ENCODE data around the gene LBX1. TPM values are rescaled to one million over a fixed set of nuclear protein-coding genes. Genes with fewer than 3 reads are reported as not detected.

Gene LBX1
- polyA plus RNA-seq, 3 donors = not detected

- WGBS, 3 donors = 3 to 5% (median 4%) methylated on average over 66 to 82 of the region's 82 CpGs
- H3K27ac ChIP-seq (ENCODE audit: low read depth, low read length) = no peak overlapping the region
These were observed 904 bp downstream of the LBX1 start for GRCh38 chr10:101228153-101228965.

GRCh38 chr10:101227429-101228152 lies 1.7 kb downstream of the LBX1 start:
- 4 to 9% (median 8%) methylated on average over 39 to 43 of the region's 43 CpGs for WGBS, 3 donors
- no peak overlapping the region for H3K27ac ChIP-seq (ENCODE audit: low read depth, low read length)

- no peak overlapping the region for H3K27ac ChIP-seq (ENCODE audit: low read depth, low read length)
- WGBS, 3 donors = 4 to 5% (median 5%) methylated on average over 56 to 67 of the region's 67 CpGs
These were observed 2.5 kb downstream of the LBX1 start for GRCh38 chr10:101226491-101227428.

- WGBS, 3 donors = 13 to 16% (median 14%) methylated on average over 23 of the region's 23 CpGs
These were observed 3.3 kb downstream of the LBX1 start for GRCh38 chr10:101225846-101226421.

GRCh38 chr10:101224910-101225823 lies 4.1 kb downstream of the LBX1 start:
- WGBS, 3 donors = 3 to 7% (median 6%) methylated on average over 50 to 53 of the region's 53 CpGs

More at GRCh38 chr10:101225846-101226421, 3.3 kb downstream of the LBX1 start:
- no peak overlapping the region for H3K27ac ChIP-seq (ENCODE audit: low read depth, low read length)

GRCh38 chr10:101224060-101224909 lies 5.0 kb downstream of the LBX1 start:
- H3K27ac ChIP-seq (ENCODE audit: low read depth, low read length) = no peak overlapping the region
- WGBS, 3 donors = 5 to 7% (median 6%) methylated on average over 58 to 71 of the region's 71 CpGs

More at GRCh38 chr10:101224910-101225823, 4.1 kb downstream of the LBX1 start:
- no peak overlapping the region for H3K27ac ChIP-seq (ENCODE audit: low read depth, low read length)

- no peak overlapping the region for H3K27ac ChIP-seq (ENCODE audit: low read depth, low read length)
- WGBS, 3 donors = 6 to 9% (median 8%) methylated on average over 50 of the region's 50 CpGs
These were observed 5.8 kb downstream of the LBX1 start for GRCh38 chr10:101223274-101224059.

- 2 to 3% (median 3%) methylated on average over 42 of the region's 42 CpGs for WGBS, 3 donors
- no peak overlapping the region for H3K27ac ChIP-seq (ENCODE audit: low read depth, low read length)
These were observed 6.5 kb downstream of the LBX1 start for GRCh38 chr10:101222683-101223273.

- 4 to 7% (median 5%) methylated on average over 9 of the region's 9 CpGs for WGBS, 3 donors
- H3K27ac ChIP-seq (ENCODE audit: low read depth, low read length) = no peak overlapping the region
These were observed 7.2 kb downstream of the LBX1 start for GRCh38 chr10:101221963-101222531.

- 11 to 23% (median 17%) methylated on average over 5 of the region's 5 CpGs for WGBS, 3 donors
- H3K27ac ChIP-seq (ENCODE audit: low read depth, low read length) = no peak overlapping the region
These were observed 7.7 kb downstream of the LBX1 start for GRCh38 chr10:101221549-101221948.

GRCh38 chr10:101219946-101220451 lies 9.3 kb downstream of the LBX1 start:
- 41 to 61% (median 53%) methylated on average over 3 of the region's 3 CpGs for WGBS, 3 donors
- H3K27ac ChIP-seq (ENCODE audit: low read depth, low read length) = no peak overlapping the region

- no peak overlapping the region for H3K27ac ChIP-seq (ENCODE audit: low read depth, low read length)
- WGBS, 3 donors = 14 to 19% (median 16%) methylated on average over 25 to 26 of the region's 26 CpGs
These were observed 9.9 kb downstream of the LBX1 start for GRCh38 chr10:101219139-101219945.

- no peak overlapping the region for H3K27ac ChIP-seq (ENCODE audit: low read depth, low read length)
- 5 to 7% (median 6%) methylated on average over 27 of the region's 27 CpGs for WGBS, 3 donors
These were observed 10.7 kb downstream of the LBX1 start for GRCh38 chr10:101218351-101219138.

Data from adipose tissue (tissue), 3 donors.